Esophagus mucosa (tissue), 1 donor: ENCODE measurements around the gene CALML3. TPM values are rescaled to one million over a fixed set of nuclear protein-coding genes. Genes with fewer than 3 reads are reported as not detected.

Experiments used
- ATAC-seq: fragments of 200-7000 bp; cut with Tn5 transposase; one replicate; pipeline ENCODE4 v1.9.1; 2020
- total RNA-seq: library from RNA; stranded (reverse); gene quantifications from one replicate; pipeline ENCODE4 v1.2.4, GENCODE V29; 2023
- donor health status: DM: yes; HTN: yes; CAD: no.

Gene CALML3
- total RNA-seq, 1 donor from 2014 or later: 501 TPM

GRCh38 chr10:5570979-5571810, 46.4 kb downstream of the CALML3 start:
- no peak for ATAC-seq

DNA sequence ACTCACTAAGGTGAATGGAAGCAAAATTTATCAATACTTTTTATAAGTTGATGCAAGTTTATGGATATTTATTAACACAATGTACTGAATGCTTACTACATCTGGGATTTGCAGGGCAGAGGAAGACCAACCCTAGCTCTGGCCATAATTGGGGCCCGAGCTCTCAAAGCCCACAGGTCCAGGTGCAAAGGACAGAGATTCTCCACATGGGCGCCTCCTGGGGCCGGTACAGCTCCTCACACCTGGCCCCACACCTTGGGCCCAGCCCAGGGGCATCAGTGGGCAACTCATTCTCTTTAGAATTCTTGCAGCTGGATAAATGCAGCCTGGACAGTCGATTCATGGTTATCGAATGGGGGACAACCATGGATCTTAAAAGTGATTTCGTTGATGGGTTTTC, 47.1 kb downstream of the CALML3 start:
- ATAC-seq: no peak

DNA sequence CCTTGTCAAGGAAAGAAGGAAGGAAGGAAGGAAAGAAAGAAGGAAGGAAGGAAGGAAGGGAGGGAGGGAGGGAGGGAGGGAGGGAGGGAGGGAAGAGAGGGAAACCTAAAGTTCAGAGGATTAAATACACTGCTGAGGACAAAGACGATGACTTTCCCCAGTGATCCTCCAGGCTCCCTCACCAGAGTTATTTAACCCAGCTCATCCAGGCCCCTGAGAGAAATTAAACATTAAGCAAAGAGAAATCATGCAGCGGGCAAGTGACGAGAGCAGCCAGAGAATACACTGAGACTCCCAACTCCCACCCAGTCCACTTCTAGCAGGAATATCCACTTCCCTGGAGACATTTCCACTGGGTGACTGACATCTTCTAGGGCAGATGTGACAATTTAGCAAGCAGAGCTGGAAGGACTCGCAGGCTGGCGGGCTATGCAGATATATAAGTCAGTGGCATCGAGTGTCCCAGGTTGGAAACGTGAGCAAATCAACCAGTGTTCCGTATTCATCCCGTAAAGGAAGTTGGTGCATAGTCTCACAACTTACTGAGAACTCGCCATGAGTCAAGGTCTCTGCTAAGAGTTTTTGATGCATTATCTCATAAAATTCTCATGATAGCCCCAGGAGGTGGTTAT, 48.7 kb downstream of the CALML3 start:
- ATAC-seq: no peak

GRCh38 chr10:5573968-5574641, 49.3 kb downstream of the CALML3 start:
- no peak for ATAC-seq

DNA sequence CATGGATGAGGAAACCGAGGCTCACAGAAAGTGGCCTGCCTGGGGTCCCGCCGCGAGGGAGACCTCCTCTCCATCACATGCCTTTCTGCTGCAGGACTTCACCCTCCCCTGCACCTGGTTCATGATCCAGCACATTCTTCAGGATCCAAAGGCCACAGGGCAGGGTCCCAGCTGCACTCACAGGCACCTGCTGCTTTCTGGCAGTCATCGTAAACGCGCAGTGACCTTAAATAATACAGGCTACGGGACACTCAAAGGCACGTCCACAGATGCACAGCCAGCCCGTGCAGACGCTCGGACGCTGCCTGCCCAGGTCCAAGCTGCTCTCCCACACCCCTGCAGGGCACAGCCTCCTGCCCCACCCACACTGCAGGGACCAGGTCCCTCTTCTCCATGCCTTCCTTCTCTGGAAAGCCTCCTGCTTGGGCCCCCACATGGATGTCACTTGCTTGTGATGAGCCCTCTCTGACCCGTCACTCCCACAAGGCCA, 49.9 kb downstream of the CALML3 start:
- no peak for ATAC-seq

- no peak for ATAC-seq
These were observed 50.4 kb downstream of the CALML3 start for GRCh38 chr10:5575144-5575481.

DNA sequence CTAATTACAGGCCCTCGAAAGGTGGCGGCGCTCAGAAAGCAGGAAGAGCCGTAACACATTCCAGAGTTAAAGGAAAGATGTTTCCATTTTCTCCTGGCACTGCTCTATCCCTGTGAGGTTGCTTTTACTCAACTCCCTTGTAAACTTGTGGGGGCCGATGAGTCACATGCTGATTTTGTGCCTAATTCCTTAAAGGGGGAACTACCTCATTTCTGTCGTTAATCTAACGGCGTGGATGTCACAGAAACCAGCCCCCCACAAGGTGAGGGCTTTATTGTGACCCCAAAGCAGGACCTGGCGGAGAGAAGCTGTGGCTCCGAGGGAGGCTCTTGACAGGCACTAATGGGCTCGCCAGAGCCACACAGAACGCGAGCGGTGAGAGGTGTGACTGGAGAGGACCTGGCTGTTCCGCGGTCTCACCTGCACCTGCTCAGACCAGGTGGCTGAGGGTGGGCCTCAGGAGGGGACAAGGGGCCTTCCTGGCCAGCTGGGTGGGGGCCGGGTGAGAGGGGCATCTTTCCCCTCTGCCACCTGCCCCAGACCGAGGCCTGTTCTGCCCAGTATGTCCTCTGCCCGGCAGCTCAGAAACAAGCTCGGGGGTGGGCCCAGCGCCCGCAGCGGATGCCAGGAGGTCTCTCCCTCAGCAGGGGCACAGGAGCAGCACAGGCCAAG, 50.9 kb downstream of the CALML3 start:
- no peak for ATAC-seq

- ATAC-seq: no peak
These were observed 51.5 kb downstream of the CALML3 start for GRCh38 chr10:5576154-5576748.

Other genes starting within 250 kb of the CALML3 start
- gene UCN3, start 160.0 kb upstream of the CALML3 start, total RNA-seq: not detected
- gene TUBAL3, start 120.1 kb upstream of the CALML3 start, total RNA-seq: 0.12 TPM
- 182 TPM for gene NET1, start 112.4 kb upstream of the CALML3 start, total RNA-seq
- 16.6 TPM for gene CALML5, start 25.4 kb upstream of the CALML3 start, total RNA-seq
- 15.3 TPM for gene ASB13, start 141.6 kb downstream of the CALML3 start, total RNA-seq
- gene TASOR2, start 159.9 kb downstream of the CALML3 start, total RNA-seq: 32.8 TPM